Endothelial cell of umbilical vein (primary cell): ENCODE data around the gene RASGRP1. TPM values are rescaled to one million over a fixed set of nuclear protein-coding genes. Genes with fewer than 3 reads are reported as not detected.

Source experiments
- BruUV-seq: library from RNA; stranded (reverse); fragments of 400-500 nt; replicated peaks from 2 replicates; lab custom pipeline; 2021; lab: Mats Ljungman, UMichigan
- CTCF ChIA-PET: fragments of 300-600, 350-600 bp; sonication (Branson Sonifier 250); formaldehyde crosslinking; loops from one replicate; lab custom pipeline; 2021; ENCODE audit warnings: antibody characterized with exemption, inconsistent platforms; lab: Charles Lee
- POLR2A ChIA-PET: fragments of 300-600, 350-600 bp; sonication (Branson Sonifier 250); formaldehyde crosslinking; loops from one replicate; lab custom pipeline; 2021; ENCODE audit warnings: antibody characterized with exemption, inconsistent platforms; lab: Charles Lee
- DNase-seq: peaks from one replicate; pipeline ENCODE4 v3.0.0-alpha.2; 2011; ENCODE audit warnings: low read depth, low spot score
- FAIRE-seq: peaks from 2 replicates; lab custom pipeline; 2011; peaks lifted over from hg19 to GRCh38; lab: Jason Lieb, UNC
- H2AFZ ChIP-seq: 2 replicates; pipeline ENCODE4 v1.6.0; 2012; ENCODE audit warnings: low read depth, low read length, control low read depth, inconsistent platforms
- H3K27ac ChIP-seq: 2 replicates; pipeline ENCODE4 v1.5.1; 2011; ENCODE audit warnings: low read depth, mild to moderate bottlenecking, control low read depth, low read length, moderate library complexity; ENCODE audit not compliant: insufficient read depth
- H3K27me3 ChIP-seq, 2 experiments: 2 replicates each; pipeline versions ENCODE4 v1.6.0 to v1.6.1; 2011; ENCODE audit warnings: low read length in 2 of 2, mixed read lengths in 1 of 2; ENCODE audit not compliant: control insufficient read depth in 2 of 2, insufficient read depth in 2 of 2
- H3K36me3 ChIP-seq, 2 experiments: 2 replicates in 1 of 2; 3 replicates in 1 of 2; pipeline ENCODE4 v1.5.1; 2011; ENCODE audit warnings: low read length in 2 of 2, mild to moderate bottlenecking in 1 of 2, moderate library complexity in 1 of 2; ENCODE audit not compliant: control insufficient read depth in 2 of 2, insufficient read depth in 2 of 2; ENCODE audit errors: extremely low read depth in 1 of 2
- H3K4me1 ChIP-seq: 3 replicates; pipeline ENCODE4 v1.5.1; 2011; ENCODE audit warnings: mild to moderate bottlenecking, low read length; ENCODE audit not compliant: control insufficient read depth, insufficient read depth; ENCODE audit errors: extremely low read depth
- H3K4me2 ChIP-seq: 2 replicates; pipeline ENCODE4 v1.6.1; 2011; ENCODE audit warnings: low read length, control low read depth, mixed read lengths; ENCODE audit not compliant: insufficient read depth
- H3K4me3 ChIP-seq, 3 experiments: fragments of 200-600 bp in 1 of 3; sonication (generic), shearing (Covaris generic) in 1 of 3; replicated peaks in 1 of 3; 2 replicates each; pipeline ENCODE4 v1.5.1; 2011 to 2016; ENCODE audit warnings: control low read depth in 3 of 3, low read length in 3 of 3, mild to moderate bottlenecking in 2 of 3, inconsistent platforms in 1 of 3, low read depth in 1 of 3, moderate library complexity in 1 of 3; ENCODE audit not compliant: insufficient read depth in 1 of 3
- H3K79me2 ChIP-seq: 2 replicates; pipeline ENCODE4 v1.6.0; 2012; ENCODE audit warnings: low read length, inconsistent platforms; ENCODE audit not compliant: control insufficient read depth, insufficient read depth
- H3K9ac ChIP-seq: replicated peaks from 2 replicates; pipeline ENCODE3; 2011; ENCODE audit warnings: low read length, control low read depth; ENCODE audit not compliant: insufficient read depth; ENCODE audit errors: extremely low read depth
- H3K9me1 ChIP-seq: replicated peaks from 3 replicates; pipeline ENCODE4 v1.6.0; 2011; ENCODE audit warnings: mild to moderate bottlenecking, low read length; ENCODE audit not compliant: control insufficient read depth, insufficient read depth; ENCODE audit errors: extremely low read depth
- H3K9me3 ChIP-seq: replicated peaks from 2 replicates; pipeline ENCODE4 v1.5.1; 2012; ENCODE audit warnings: low read length, inconsistent platforms; ENCODE audit not compliant: control insufficient read depth, insufficient read depth
- H4K20me1 ChIP-seq: replicated peaks from 2 replicates; pipeline ENCODE3; 2011; ENCODE audit warnings: mild to moderate bottlenecking, low read length; ENCODE audit not compliant: control insufficient read depth, insufficient read depth; ENCODE audit errors: extremely low read depth
- CTCF ChIP-seq, 2 donors: IDR thresholded peaks; 1 replicate in 1 of 2; 2 replicates in 1 of 2; pipeline ENCODE4 v1.5.1; 2011; ENCODE audit warnings: low read length in 2 of 2, mild to moderate bottlenecking in 2 of 2, moderate library complexity in 2 of 2, control low read depth in 1 of 2, inconsistent platforms in 1 of 2, low read depth in 1 of 2; ENCODE audit not compliant: insufficient read depth in 1 of 2; ENCODE audit errors: extremely low read depth in 1 of 2
- EZH2 ChIP-seq: IDR thresholded peaks from 2 replicates; pipeline ENCODE4 v1.6.1; 2012; ENCODE audit warnings: borderline replicate concordance, low read depth, mild to moderate bottlenecking, moderate library complexity, low read length, inconsistent platforms; ENCODE audit not compliant: severe bottlenecking
- FOS ChIP-seq: IDR thresholded peaks from 2 replicates; pipeline ENCODE4 v1.6.1; 2011; ENCODE audit warnings: mild to moderate bottlenecking, low read length, moderate library complexity, borderline replicate concordance; ENCODE audit not compliant: insufficient read depth
- GATA2 ChIP-seq: IDR thresholded peaks from 2 replicates; pipeline ENCODE4 v1.7.0; 2011; ENCODE audit warnings: low read depth, mild to moderate bottlenecking, moderate library complexity, mixed read lengths, low read length; ENCODE audit not compliant: insufficient read length, insufficient read depth
- JUN ChIP-seq: IDR thresholded peaks from 2 replicates; pipeline ENCODE4 v1.6.1; 2011; ENCODE audit warnings: borderline replicate concordance, low read depth; ENCODE audit not compliant: insufficient read length, insufficient read depth
- MAX ChIP-seq: IDR thresholded peaks from 2 replicates; pipeline ENCODE4 v1.6.1; 2011; ENCODE audit not compliant: insufficient read depth, insufficient read length
- MYC ChIP-seq: IDR thresholded peaks from one replicate; pipeline ENCODE4 v1.6.1; 2011; ENCODE audit warnings: mild to moderate bottlenecking, low read depth, low read length
- POLR2A ChIP-seq: IDR thresholded peaks from 2 replicates; pipeline ENCODE4 v1.6.1; 2012; ENCODE audit warnings: low read depth, mild to moderate bottlenecking, control low read depth, low read length
- POLR2AphosphoS5 ChIP-seq: IDR thresholded peaks from 2 replicates; pipeline ENCODE4 v1.6.1; 2012; ENCODE audit warnings: low read depth, mild to moderate bottlenecking, control low read depth, low read length, moderate library complexity; ENCODE audit not compliant: insufficient read depth
- dilution Hi-C: fragments of 300-500 bp; cut with MboI; formaldehyde crosslinking; loops from one replicate; pipeline ENCODE4 v1.15.0; 2019; ENCODE audit warnings: low sequenced_read_pairs; ENCODE audit not compliant: extremely low pct_ligation_motif_present
- intact Hi-C: fragments of 100-400 bp; cut with micrococcal nuclease; formaldehyde crosslinking; loops from one replicate; pipeline ENCODE4 v1.10.0; 2022
- polyA plus RNA-seq, 4 experiments: library from polyadenylated mRNA; depleted of rRNA in 3 of 4; stranded (reverse) in 3 of 4; unstranded in 1 of 4; fragments of >200 nt; gene quantifications; 2 replicates each; pipeline versions ENCODE4 v1.2.1 to v1.2.3, GENCODE V29; 2011 to 2012; ENCODE audit warnings: missing spikeins in 1 of 4
- total RNA-seq: library from RNA; stranded (reverse); gene quantifications from 2 replicates; pipeline ENCODE4 v1.2.3, GENCODE V29; 2021

RASGRP1 gene
- total and polyA plus RNA-seq, 2 donors (not counting 3 experiments of a cell fraction or from before 2014, with no cell fraction given): 0.15 to 0.38 TPM

DNA sequence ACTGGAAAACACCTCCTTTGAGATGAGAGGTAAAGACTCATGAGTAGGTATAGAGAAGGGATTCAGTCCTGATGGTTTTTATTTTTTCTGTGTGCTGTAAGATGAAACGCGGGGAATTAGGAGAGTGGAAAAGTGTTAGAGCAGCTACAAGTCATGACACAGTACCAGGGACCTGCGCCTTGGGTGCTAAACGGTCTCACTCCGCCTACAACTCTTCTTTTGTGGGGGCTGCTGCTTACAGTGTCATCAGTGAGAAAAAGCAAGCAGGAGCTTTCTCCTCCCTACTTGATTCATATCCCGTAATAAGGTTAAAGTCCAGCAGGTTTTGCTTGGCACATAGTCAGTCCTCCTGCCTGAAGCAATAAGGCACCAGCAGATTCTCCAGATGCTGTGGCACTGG is 39.1 kb downstream of the RASGRP1 start:
- Histone ChIP-seq H3K9me1 (no peaks in the 10 kb centered on the region), H3K9me3 (no peaks in the 10 kb centered on the region), H3K4me3 (no peak overlapping the region), H3K79me2 (no peaks in the 10 kb centered on the region), H3K9ac (no peak overlapping the region), H3K4me2 (no peak overlapping the region), H3K27me3 (peaks cover 4 to 12% of the 10 kb centered on the region in 2 experiments), H4K20me1 (no peaks in the 10 kb centered on the region), H3K27ac (no peak overlapping the region), H2AFZ (no peak overlapping the region), H3K36me3 (no peaks in the 10 kb centered on the region), H3K4me1 (no peaks in the 10 kb centered on the region)
- TF ChIP-seq POLR2AphosphoS5 (no peak), EZH2 (no peak), CTCF (IDR thresholded peaks at IDR 0.05; ENCODE audit: extremely low read depth in 1 of 2, insufficient read depth in 1 of 2, low read depth in 1 of 2, low read length in 2 of 2) (no peak), POLR2A (no peak), JUN (no peak), GATA2 (no peak), MYC (no peak), FOS (no peak), MAX (no peak)
- dilution Hi-C loops (no loop called here), intact Hi-C loops (no loop called here)
- POLR2A ChIA-PET: no interaction called here
- CTCF ChIA-PET: no interaction called here
- DNase-seq (no peak), FAIRE-seq (no peak)
- BruUV-seq: no TSS peak
